GM18511 (cell line): ENCODE data around the gene PNPO.
"Not testable (repeated sequence)": the region's sequence is repeated elsewhere in the genome, so short reads cannot be mapped to it uniquely, and the experiment has no call there.

Source experiments
- ATAC-seq: cut with Tn5 transposase; IDR thresholded peaks from one replicate; pipeline ENCODE4 v1.9.1; 2021; ENCODE audit warnings: mild to moderate bottlenecking, moderate library complexity; ENCODE audit not compliant: unreplicated experiment

The PNPO gene

GRCh38 chr17:47917581-47917980 lies 23.8 kb upstream of the PNPO start:
- no peak for ATAC-seq

- no peak for ATAC-seq
These were observed 23.4 kb upstream of the PNPO start for GRCh38 chr17:47918006-47918405.

- ATAC-seq: no peak
These were observed 22.4 kb upstream of the PNPO start for GRCh38 chr17:47918991-47919390.

- not testable (repeated sequence) for ATAC-seq
These were observed 21.5 kb upstream of the PNPO start for GRCh38 chr17:47919889-47920288.

- no peak for ATAC-seq
These were observed 16.3 kb upstream of the PNPO start for GRCh38 chr17:47924785-47925677.

- ATAC-seq: no peak
These were observed 15.7 kb upstream of the PNPO start for GRCh38 chr17:47925678-47925988.

GRCh38 chr17:47927821-47928400 lies 13.5 kb upstream of the PNPO start:
- ATAC-seq: no peak

- ATAC-seq: no peak
These were observed 13.0 kb upstream of the PNPO start for GRCh38 chr17:47928415-47928814.

- no peak for ATAC-seq
These were observed 12.0 kb upstream of the PNPO start for GRCh38 chr17:47929218-47930000.

- ATAC-seq: no peak
These were observed 9.5 kb upstream of the PNPO start for GRCh38 chr17:47931848-47932247.

- ATAC-seq: no peak
These were observed 6.5 kb upstream of the PNPO start for GRCh38 chr17:47934856-47935255.

GRCh38 chr17:47935468-47935867 lies 5.9 kb upstream of the PNPO start:
- not testable (repeated sequence) for ATAC-seq

GRCh38 chr17:47935961-47936360 lies 5.4 kb upstream of the PNPO start:
- ATAC-seq: no peak

- ATAC-seq: no peak
These were observed 3.4 kb upstream of the PNPO start for GRCh38 chr17:47937941-47938340.

GRCh38 chr17:47942096-47942510 lies 732 bp downstream of the PNPO start:
- ATAC-seq: no peak

GRCh38 chr17:47942568-47942967 lies 1.2 kb downstream of the PNPO start:
- no peak for ATAC-seq

- no peak for ATAC-seq
These were observed 3.7 kb downstream of the PNPO start for GRCh38 chr17:47945080-47945479.

GRCh38 chr17:47945529-47946508 lies 4.4 kb downstream of the PNPO start:
- ATAC-seq: no peak

- no peak for ATAC-seq
These were observed 5.1 kb downstream of the PNPO start for GRCh38 chr17:47946516-47946915.

GRCh38 chr17:47946929-47947397 lies 5.6 kb downstream of the PNPO start:
- peak; percentile 65 for ATAC-seq
